Stimulated activated CD4-positive, alpha-beta T cell treated with anti-CD3 and anti-CD28 coated beads, Interleukin-2, amount 100 ng/mL, for 24 hours (primary cell): Measurements from ENCODE around the gene LTB.
A peak's percentile ranks its signal among the peaks of the same experiment; 100 is the strongest.
"Not testable (repeated sequence)": the region's sequence is repeated elsewhere in the genome, so short reads cannot be mapped to it uniquely, and the experiment has no call there.

Experiments used
- DNase-seq, 2 donors: peaks; one replicate each; pipeline ENCODE4 v3.0.0-alpha.2; 2020

The LTB gene

DNA sequence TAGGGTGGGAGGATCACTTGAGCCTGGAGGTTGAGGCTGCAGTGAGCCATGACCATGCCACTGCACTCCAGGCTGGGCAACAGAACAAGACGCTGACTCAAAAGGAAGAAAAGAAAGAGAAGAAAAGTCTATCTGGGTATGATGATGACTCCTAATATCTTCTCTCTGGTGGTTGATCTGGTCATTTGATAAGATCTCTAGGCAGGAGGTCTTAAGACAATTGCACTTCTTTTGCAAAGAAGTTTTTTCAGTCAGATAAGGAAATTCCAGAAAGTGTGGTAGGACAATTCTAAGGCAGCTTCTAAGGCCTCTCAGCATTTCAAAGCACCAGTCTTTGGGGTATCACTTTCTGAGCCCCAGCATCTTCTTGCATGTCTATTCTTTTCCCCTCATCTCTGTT lies 25.1 kb upstream of the LTB start:
- no peak for DNase-seq

DNA sequence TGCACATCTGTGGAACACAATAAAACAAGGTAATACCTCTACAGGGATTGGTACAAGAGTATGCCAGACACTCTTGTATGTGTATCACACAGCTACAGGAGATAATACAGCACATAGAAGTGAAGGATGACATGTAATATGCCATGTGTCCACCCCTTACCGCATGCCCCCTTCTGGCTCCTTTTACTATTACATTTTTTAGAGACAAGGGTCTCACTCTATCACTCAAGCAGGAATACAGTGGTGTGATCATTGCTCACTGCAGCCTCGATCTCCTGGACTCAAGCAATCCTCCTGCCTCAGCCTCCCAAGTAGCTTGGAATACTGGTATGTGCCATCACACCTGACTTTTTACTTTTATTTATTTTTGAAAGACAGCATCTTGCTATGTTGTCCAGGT lies 14.8 kb upstream of the LTB start:
- DNase-seq = peak; percentile 34 to 45

DNA sequence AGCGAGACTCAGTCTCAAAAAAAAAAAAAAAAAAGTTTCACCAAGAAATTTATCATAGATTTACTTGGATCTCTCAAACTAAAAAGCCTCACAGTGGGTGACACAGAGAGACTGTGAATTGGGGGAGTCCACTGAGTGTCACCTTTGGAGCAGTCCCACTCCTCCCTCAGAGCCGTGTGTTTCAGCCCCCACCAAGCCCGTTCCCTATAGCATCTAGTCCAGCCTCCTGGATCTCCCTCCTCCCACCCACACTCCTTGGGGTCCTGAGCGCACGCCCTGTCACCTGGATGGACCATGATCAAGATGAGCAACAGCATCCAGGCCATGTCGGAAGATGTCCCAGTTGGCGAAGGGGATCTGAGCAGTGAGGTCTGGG lies 10.2 kb upstream of the LTB start:
- DNase-seq = no peak

DNA sequence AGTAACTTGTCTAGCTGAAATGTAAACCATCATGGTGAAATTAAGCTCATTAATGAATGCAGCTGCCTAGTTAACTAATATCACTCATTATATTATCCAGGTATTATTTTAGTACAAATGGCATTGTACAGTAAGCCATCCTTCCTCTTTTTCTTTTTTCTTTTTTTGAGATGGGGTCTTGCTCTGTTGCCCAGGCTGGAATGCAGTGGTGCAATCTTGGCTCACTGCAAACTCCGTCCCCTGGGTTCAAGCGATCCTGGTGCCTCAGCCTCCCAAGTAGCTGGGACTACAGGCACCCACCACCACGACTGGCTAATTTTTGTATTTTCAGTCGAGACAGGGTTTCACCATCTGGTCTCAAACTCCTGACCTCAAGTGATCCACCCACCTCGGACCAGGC lies 8.5 kb upstream of the LTB start:
- DNase-seq = not testable (repeated sequence)

DNA sequence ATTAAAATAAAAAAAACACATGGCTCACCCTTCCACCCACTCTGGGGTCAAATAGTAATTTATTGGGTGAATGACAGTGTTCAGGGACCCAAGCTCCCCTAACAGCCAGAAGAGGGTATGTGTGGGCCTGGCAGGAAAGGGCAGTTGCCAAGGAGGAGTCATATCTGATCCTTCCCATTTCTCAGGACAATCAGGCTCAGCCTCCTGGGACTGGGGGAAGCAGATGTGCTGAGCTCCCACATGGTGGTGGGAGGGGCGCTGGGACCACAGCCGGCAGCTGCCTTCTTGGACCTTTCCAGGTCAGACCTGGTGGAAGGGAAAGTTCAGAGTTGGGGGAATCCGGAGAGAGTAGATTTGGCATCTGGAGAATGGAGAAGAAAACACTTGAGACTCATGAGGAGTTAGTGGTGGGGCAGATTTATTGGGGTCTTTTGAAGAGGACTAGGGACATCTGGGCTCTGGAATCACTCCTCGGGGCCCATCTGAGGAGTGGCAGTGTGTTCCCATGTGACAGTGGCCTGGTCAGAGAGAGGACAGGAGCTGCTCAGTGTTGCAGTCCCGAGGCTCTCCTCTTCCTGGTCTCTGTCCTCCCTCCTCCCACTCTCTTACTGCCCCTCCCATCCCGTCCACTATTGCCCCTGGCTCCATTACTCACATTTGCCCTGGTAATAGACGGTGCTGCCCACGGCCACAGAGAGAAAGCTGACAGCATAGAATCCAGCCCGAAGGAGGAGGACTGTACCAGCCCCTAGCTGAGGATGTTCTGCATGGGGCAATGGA lies 6.8 kb upstream of the LTB start:
- no peak for DNase-seq

DNA sequence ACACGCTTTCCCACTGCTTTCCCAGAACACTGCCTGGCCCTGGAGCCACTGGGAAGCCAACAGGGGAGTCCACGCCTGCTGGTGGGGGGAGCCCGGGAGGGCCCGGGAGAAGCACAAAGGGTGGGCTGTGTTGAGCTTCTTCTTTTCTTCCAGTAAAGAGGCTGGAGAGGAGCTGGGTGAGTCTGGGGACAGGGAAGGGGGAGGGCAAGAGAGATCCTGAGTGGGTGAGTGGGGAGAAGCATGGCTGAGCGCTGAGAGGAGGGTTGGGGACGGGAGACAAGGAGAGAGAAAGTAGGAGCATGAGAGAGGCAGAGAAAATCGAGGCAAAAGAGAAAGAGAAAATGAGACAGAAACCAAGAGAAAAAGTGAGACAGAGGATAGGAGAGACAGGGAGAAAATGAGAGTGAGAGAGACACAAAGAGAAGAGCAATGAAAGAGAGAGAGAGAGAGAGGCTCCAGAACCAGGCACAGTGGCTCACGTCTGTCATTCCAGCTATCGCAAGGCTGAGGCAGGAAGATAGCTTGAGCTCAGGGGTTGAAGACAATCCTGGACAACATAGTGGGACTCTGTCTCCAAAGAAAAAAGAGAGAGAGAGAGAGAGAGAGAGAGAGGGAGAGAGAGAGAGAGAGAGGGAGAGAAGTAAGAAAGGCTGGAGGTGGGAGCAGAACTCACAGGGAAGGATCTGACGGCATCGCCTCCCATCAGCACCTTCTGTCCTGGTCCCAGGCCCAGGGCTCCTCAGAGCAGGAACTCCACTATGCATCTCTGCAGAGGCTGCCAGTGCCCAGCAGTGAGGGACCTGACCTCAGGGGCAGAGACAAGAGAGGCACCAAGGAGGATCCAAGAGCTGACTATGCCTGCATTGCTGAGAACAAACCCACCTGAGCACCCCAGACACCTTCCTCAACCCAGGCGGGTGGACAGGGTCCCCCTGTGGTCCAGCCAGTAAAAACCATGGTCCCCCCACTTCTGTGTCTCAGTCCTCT lies 5.9 kb upstream of the LTB start:
- DNase-seq = no peak

DNA sequence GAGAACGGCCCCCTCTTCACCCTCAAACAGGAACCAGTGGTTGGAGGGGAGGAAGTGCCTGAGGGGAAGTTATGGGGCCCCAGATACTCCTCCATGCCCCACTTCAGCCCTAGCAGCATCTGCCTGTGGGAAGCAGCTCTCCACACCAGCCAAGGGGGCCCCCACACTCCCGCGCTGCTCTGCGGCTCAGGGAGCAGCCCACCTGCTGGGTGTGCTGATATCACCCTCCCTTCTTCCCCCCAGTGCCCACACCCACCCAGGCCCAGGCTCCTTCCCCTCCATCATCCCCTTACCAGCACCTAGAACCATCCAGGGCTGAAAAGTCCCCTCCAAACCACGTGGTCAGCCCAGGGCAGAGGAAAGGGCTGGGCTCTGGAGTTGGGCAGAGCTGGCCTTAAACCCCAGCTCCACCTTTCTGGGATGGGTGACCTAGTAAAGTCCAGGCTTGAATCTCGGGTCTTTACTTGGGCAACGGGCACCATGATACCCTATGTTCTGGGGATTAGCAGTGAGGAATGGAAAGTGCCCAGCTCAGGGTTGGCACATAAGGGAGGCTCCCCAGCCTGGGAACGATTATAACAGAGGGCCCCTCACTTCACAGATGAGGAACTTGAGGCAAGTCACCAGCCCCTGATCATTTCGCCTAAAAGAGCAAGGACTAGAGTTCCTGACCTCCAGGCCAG lies 4.5 kb upstream of the LTB start:
- DNase-seq = peak in 1 of 2 donors; percentile 22

DNA sequence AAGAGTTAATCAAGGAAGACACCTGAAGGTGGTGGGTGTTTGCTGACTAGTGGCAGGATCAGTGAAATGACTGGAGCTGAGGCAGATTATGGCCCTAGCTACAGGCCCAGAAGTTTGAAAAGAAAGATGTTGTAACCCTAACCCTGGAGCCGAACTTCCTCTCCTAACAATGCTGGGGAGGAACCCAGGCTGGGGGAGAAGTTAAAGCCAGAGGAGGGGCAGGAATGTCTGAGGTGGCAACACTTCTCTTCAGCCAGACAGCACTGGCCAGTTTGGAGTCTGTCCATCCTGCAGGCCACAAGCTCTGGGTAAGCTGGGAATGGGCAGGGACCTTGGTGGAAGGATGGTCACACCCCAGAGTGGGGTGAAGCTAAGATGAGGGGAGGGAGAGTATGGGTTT lies 3.8 kb upstream of the LTB start, which contains the start of gene LST1:
Gene LST1, plus strand, starts transcription at position 270 of the 400 bp plus-strand sequence. CDS start 1,023 bp downstream, outside the sequence.
- no peak for DNase-seq

DNA sequence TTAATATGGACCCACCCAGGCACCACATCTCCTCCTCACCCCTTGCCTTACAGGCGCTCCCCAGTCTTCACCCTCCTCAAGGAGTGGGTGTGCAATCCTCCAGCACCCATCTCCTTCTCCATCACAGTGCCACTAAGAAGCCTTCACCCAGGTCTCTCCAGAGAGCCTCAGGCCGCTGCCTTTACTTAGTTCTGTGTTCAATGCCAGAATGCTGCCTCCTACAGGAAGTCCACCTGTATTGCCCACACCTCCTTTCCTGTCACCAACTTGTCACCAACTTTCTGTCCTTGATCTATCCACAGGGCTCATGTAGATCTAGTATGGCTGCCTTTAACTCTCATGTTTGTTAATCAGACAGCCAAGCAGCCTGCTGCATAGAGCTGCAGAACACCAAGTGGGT lies 3.3 kb upstream of the LTB start:
- DNase-seq = peak; percentile 35 to 54

DNA sequence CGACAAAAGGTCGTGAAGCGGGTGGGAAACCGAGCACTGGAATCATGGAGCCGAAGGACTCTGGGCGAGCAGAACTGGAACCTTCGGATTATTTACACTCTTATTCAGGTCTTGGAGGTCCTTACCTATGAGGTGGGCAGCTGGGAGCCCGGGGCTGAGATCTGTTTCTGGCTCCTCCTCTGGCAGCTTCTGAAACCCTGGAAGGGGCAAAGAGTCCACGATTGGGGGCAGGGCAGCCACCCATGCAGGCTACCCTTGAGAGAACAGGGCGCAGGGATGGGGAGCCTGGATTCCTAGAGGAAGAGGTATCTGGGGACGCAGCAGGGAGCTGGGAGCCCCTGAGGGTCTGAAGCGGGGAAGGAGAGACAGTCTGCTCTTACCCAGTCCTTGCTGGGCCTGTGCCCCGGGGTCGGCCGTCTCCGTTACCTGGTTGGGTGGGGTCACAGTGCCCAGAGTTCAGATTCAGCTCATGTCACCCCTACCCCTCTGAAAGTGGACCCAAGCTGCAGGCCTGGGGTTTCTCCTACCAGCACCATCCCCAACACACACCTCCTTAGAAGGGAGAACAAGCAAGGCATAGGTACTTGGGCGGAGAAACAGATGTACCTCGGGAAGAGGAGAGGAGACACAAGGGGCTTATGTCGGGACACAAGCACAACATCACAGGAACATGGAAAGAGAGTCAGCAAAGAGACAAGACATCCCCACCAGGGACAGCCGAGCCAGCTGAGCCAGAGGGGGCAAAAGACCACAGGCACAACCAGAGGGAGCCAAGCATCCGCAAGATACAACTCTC lies 592 bp downstream of the LTB start:
- peak; percentile 29 to 36 for DNase-seq

DNA sequence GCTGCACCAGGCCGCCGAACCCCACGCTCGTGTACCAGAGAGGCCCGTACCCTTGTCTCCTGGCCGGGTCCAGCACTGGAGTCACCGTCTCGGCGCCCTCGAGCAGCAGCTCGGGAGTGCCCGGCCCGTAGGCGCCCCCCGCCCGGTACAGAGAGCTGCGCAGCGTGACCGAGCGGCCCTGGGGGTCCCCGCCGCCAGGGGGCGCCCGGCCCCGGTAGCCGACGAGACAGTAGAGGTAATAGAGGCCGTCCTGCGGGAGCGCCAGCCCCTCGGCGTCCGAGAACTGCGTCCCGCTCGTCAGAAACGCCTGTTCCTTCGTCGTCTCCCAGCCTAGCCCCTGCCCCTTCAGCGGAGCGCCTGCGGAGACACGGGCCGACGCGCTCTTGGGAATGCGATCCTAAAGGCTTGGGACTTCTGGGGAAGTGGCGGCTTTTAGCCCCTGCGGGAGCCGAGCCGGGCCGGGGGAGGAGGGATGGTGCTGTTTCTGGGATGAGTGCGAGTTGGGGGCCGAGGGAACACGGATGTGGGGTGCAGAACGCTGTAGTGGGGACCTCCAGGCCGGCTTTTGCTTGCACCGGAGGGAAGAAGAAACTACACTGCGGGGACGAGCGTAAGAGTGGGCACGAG lies 1.3 kb downstream of the LTB start:
- peak; percentile 93 to 94 for DNase-seq

DNA sequence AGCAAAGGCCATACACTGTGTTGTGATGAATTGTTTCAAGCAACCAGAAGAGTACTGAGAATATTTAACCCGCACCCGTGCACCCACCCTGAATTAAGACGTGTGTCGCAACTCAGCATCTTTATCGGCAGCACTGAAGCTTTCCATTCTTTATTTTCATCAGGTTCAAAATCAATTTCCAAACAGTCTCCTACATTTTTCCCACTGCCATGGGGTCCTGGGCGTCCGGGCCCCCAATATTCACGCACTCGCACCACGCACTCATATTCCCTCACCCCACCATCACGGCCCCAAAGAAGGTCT lies 1.8 kb downstream of the LTB start:
- no peak for DNase-seq

DNA sequence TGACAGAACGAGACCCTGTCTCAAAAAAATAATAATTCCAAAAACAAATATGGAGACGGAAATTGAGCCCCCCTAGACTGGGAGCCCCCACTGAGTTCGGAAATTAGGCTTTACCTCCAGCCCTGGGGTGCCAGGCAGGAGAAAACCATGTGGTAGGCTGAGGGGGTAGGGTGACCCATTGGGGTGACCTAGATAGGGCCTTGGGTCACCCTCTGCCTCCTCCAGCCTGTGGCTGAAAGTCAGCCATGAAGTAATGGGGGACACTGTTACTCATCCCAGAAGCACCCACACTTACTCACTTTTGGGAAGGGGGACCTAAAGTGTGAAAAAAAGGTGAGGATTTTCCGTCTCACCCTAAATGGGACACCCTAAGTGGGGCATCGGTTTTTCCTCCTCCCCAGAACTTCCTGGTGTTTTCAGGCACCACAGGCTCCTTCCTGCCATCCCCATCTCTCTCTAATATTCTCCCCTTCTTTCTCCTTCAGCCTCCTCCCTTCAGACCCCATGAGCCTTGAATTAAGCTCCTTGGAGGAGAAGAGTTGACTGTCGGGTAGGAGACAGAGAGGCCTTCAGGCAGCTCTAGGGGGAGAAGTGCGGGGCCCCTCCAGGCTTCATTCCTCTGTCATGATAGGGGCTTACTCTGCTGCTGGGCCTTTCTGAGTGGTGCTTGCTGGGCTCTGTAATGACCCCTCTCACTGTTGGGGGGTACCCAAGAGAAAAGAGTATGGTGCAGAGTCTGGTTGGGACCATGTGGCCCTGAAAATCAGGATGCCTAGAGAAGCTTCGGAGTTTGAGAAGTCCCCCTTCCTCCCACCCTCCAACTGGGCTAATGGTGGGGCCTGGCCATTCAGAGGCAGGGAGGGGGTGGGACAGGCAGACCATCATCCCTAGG lies 2.4 kb downstream of the LTB start:
- DNase-seq = peak; percentile 40 to 64

DNA sequence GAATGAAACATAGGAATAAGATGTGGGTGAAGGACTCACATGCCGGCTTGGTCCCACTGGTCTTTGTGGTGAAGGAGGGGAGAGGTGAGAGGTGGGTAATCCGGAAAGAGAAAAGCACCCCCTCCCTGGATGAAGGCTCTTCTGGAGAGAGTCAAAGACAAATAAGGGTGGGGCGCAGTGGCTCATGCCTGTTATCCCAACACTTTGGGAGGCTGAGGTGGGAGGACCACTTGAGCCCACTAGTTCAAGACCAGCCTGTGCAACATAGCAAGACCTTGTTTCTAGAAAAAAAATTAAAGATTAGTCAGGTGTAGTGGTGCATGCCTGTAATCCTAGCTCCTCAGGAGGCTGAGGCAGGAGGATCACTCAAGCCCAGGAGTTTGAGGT lies 3.1 kb downstream of the LTB start:
- DNase-seq = peak in 1 of 2 donors; percentile 36

DNA sequence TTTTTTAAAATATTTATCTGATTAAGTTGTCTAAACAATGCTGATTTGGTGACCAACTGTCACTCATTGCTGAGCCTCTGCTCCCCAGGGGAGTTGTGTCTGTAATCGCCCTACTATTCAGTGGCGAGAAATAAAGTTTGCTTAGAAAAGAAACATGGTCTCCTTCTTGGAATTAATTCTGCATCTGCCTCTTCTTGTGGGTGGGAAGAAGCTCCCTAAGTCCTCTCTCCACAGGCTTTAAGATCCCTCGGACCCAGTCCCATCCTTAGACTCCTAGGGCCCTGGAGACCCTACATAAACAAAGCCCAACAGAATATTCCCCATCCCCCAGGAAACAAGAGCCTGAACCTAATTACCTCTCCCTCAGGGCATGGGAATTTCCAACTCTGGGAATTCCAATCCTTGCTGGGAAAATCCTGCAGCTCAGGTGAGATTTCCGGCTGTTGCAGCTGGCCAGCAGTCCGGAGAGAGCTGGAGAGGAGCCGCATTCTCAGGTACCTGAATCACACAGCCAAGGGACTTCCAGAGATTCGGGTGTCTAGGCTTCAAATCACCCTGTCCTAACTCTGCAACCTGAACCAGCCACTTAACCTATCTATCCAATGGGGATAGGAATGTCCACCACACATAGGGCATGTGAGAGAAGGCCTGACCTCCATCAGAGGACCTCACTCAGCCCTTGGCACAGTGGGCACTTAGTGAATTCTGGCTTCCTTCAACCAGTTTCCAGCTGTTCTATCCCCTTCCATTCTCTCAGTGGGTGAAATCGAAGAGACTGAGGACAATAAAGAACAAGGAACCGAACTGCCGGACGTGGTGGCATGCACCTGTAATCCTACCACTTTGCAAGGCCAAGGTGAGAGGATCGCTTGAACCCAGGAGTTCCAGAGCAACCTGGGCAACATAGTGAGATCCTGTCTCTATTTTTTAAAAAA lies 3.8 kb downstream of the LTB start:
- peak; percentile 21 to 61 for DNase-seq

DNA sequence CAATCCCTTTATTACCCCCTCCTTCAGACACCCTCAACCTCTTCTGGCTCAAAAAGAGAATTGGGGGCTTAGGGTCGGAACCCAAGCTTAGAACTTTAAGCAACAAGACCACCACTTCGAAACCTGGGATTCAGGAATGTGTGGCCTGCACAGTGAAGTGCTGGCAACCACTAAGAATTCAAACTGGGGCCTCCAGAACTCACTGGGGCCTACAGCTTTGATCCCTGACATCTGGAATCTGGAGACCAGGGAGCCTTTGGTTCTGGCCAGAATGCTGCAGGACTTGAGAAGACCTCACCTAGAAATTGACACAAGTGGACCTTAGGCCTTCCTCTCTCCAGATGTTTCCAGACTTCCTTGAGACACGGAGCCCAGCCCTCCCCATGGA lies 4.7 kb downstream of the LTB start:
- DNase-seq = no peak

DNA sequence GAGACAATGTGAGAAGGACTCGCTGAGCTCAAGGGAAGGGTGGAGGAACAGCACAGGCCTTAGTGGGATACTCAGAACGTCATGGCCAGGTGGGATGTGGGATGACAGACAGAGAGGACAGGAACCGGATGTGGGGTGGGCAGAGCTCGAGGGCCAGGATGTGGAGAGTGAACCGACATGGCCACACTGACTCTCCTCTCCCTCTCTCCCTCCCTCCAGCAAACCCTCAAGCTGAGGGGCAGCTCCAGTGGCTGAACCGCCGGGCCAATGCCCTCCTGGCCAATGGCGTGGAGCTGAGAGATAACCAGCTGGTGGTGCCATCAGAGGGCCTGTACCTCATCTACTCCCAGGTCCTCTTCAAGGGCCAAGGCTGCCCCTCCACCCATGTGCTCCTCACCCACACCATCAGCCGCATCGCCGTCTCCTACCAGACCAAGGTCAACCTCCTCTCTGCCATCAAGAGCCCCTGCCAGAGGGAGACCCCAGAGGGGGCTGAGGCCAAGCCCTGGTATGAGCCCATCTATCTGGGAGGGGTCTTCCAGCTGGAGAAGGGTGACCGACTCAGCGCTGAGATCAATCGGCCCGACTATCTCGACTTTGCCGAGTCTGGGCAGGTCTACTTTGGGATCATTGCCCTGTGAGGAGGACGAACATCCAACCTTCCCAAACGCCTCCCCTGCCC lies 5.2 kb downstream of the LTB start:
- peak; percentile 64 to 70 for DNase-seq

DNA sequence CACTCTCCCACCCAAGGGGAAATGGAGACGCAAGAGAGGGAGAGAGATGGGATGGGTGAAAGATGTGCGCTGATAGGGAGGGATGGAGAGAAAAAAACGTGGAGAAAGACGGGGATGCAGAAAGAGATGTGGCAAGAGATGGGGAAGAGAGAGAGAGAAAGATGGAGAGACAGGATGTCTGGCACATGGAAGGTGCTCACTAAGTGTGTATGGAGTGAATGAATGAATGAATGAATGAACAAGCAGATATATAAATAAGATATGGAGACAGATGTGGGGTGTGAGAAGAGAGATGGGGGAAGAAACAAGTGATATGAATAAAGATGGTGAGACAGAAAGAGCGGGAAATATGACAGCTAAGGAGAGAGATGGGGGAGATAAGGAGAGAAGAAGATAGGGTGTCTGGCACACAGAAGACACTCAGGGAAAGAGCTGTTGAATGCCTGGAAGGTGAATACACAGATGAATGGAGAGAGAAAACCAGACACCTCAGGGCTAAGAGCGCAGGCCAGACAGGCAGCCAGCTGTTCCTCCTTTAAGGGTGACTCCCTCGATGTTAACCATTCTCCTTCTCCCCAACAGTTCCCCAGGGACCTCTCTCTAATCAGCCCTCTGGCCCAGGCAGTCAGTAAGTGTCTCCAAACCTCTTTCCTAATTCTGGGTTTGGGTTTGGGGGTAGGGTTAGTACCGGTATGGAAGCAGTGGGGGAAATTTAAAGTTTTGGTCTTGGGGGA lies 6.1 kb downstream of the LTB start:
- no peak for DNase-seq
